GM21360 (cell line): Measurements from ENCODE around the gene SPATA24.
"Not testable (repeated sequence)": the region's sequence is repeated elsewhere in the genome, so short reads cannot be mapped to it uniquely, and the experiment has no call there.

Experiments
- ATAC-seq: cut with Tn5 transposase; IDR thresholded peaks from one replicate; pipeline ENCODE4 v1.9.1; 2021; ENCODE audit warnings: mild to moderate bottlenecking, moderate library complexity; ENCODE audit not compliant: unreplicated experiment

The SPATA24 gene

GRCh38 chr5:139395844-139396640 lies 7.8 kb downstream of the SPATA24 start:
- no peak for ATAC-seq

- ATAC-seq = no peak
Observed at GRCh38 chr5:139394654-139395566, 9.0 kb downstream of the SPATA24 start, which contains the start of gene PROB1. TSS of gene PROB1 (minus strand) at chr5:139395104. CDS start at chr5:139395081, 23 bp downstream.

- ATAC-seq = no peak
Observed at GRCh38 chr5:139394123-139394653, 9.7 kb downstream of the SPATA24 start.

- no peak for ATAC-seq
Observed at GRCh38 chr5:139393497-139394122, 10.3 kb downstream of the SPATA24 start.

DNA sequence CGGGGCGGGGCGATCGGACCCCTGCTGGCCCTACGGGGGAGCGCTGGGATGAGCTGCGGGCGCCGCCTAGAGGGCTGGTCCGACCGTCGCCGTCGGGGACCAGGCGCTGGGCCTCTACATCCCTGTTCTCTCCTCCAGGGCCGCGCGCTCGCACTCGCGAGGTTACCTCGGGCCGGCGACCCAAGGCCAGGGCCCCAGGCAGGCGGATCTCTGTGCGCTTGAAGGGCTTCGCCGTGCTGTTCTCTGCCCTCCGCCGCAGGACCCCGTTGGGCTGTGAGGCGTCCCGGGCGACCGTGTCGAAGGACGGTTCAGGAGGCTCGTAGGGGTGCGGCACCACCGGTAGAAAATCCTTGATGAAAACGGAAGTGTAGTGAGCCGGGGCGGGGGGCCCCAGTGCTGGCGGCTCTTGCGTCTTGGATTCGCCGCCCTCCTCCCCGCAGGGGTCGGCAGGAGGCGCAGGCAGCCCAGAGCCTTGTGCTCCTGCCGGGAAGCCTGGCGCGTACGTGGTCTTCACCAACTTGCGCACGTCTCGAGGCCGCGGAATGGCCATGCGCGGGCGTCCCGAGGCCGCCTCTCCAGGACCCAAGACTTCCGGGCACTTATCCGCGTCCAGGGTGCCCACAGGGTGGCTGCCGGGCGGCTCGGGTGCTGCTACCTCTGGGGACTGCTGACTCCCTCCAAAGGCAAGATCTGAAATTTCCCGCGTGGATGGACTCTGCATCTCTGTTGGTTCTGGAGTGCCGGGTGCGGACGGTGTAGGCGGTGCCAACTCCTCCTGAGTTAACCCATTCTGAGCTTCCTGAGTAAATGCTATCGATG lies 11.0 kb downstream of the SPATA24 start:
- ATAC-seq = peak; percentile 39

GRCh38 chr5:139392324-139392677 lies 11.6 kb downstream of the SPATA24 start:
- no peak for ATAC-seq

- no peak for ATAC-seq
Observed at GRCh38 chr5:139391570-139392323, 12.1 kb downstream of the SPATA24 start.

DNA sequence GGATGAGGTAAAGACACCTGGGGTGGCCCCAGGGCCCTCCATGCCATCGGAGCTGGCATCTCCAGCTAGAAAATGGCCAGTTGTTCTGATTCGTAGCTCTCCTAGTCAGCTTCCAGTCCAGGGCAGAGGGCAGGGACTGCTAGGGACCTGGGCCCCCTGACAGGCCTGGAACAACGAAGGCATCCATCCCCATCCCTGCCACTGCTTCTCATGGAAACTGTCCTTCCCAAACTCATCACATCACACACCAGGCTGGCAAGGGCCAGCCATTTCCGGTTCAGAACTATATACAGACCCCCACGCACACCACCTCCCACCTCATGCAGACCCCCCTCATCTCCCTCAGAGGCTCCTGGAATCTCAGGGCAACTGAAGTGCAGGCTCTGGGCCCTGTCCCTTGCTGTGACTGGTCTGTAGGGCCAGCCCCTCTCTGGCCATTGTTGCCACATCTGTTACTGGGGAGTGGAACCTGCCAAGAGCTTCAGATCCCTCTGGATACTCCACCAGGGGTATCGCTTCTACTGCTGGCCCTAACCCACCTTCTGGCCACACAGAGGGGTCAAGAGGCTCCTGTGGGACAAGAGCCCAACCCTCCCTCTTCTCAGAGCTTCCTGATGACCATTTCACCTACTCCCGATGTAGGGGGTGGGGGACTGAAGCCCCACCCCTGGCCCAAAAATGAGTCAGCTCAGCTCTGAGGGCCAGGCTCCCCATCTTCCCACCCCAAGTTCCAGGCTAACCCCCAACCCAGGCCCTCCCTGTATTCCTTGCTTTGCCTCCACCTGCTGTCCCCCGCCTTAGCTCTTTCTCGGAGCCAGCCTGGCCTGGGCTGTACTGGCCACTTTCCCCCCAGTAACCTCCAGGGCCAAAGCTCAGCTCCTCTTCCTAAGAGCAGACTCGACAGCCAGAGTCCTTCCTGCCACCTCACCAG lies 13.0 kb downstream of the SPATA24 start:
- ATAC-seq = no peak

GRCh38 chr5:139389701-139390638 lies 13.9 kb downstream of the SPATA24 start, which contains the start of gene MZB1:
TSS of gene MZB1 (minus strand) at chr5:139389913. CDS start at chr5:139389856, 57 bp downstream.
- peak; percentile 24 for ATAC-seq

- ATAC-seq = no peak
Observed at GRCh38 chr5:139388198-139388821, 15.6 kb downstream of the SPATA24 start.

GRCh38 chr5:139387611-139388197 lies 16.2 kb downstream of the SPATA24 start:
- ATAC-seq = no peak

- not testable (repeated sequence) for ATAC-seq
Observed at GRCh38 chr5:139386956-139387355, 16.9 kb downstream of the SPATA24 start.

DNA sequence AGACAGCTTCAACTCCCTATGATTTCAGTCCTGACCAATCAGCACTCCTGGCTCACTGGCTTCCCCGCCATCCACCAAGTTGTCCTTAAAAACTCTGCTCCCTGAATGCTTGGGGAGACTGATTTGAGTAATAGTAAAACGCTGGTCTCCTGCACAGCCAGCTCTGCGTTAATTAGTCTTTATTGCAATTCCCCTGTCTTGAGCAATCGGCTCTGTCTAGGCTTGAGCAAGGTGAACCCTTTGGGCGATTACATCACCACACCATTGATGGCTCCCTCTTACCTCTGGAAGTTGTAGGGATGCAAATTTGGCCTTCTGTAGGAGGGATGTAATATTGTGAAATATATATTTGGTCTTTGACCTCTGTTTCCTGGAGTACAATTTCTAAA lies 17.8 kb downstream of the SPATA24 start:
- no peak for ATAC-seq

GRCh38 chr5:139385061-139386049 lies 18.5 kb downstream of the SPATA24 start:
- ATAC-seq = no peak

GRCh38 chr5:139384591-139385051 lies 19.3 kb downstream of the SPATA24 start:
- ATAC-seq = no peak
